ENCODE results near the gene CUX1. TPM values are rescaled to one million over a fixed set of nuclear protein-coding genes. Genes with fewer than 3 reads are reported as not detected.
"Not testable (repeated sequence)": the region's sequence is repeated elsewhere in the genome, so short reads cannot be mapped to it uniquely, and the experiment has no call there.

The CUX1 gene
- total and polyA plus RNA-seq, 10 of the 15 experiments (the other 5 are each of a cell fraction or from before 2014, with no cell fraction given) = 6.1 to 48.6 (median 25.9) TPM

DNA sequence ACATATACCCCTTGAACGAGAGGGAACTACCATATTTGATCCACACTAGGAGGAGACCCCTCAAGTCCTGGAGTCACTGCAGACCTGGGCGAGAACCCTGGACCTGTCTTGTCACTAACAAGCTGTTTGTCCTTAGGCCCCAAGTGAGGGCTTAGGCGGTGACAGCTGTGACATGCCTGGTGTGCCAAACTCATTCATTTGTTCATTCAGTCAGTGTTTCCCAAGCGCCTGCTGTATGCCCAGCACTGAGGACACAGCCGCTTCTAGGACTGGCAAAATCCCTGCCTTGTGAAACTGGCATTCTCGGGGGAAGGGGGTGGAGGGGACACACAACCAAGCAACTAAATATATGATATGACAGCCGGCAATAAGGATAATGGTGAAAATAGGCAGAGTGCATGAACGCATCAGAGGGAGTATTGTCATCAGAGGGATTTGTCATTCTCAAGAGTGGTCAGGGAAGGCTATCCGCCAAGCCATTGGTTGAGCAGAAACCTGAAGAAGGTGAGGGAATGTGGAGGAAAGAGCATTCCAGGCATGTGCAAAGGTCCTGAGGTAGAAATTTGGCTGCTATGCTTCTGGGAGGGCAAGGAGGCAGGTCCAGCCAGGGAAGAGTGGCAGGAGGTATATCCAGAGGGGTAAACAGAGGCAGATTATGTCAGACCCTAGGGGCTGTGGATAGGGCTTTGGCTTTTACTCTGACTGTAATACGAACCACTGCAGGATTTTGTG is 480.2 kb downstream of the CUX1 start (continued):
- no peak for TF ChIP-seq HDAC2 (IDR thresholded peaks at IDR 0.05)

DNA sequence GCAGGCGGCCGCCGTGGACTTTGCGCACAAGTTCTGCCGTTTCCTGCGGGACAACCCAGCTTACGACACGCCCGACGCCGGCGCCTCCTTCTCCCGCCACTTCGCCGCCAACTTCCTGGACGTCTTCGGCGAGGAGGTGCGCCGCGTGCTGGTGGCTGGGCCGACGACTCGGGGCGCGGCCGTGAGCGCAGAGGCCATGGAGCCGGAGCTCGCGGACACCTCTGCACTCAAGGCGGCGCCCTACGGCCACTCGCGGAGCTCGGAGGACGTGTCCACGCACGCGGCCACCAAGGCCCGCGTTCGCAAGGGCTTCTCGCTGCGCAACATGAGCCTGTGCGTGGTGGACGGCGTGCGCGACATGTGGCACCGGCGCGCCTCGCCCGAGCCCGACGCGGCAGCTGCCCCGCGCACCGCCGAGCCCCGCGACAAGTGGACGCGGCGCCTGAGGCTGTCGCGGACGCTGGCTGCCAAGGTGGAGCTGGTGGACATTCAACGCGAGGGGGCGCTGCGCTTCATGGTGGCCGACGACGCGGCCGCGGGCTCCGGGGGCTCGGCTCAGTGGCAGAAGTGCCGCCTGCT is 483.3 kb downstream of the CUX1 start:
- H3K79me2 ChIP-seq (ENCODE audit: control insufficient read depth, insufficient read depth, low read length) = peaks cover 30% of the 10 kb centered on the region

DNA sequence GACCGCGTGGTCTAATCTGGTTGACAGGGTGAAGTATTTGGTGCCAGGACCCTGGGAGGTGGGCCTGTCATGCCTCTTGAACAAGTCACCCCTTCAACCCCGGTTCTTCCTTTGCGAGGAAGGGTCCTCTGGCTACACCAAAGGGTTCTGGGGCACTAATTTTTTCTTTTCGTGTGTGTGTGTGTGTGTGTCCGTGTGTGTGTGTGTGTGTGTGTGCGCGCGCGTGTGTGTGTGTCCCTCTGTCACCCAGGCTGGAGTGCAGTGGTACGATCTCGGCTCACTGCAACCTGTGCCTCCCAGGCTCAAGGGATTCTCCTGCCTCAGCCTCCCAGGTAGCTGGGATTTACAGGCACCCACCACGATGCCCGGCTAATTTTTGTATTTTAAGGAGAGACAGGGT is 483.9 kb downstream of the CUX1 start:
- peaks cover 45% of the 10 kb centered on the region for H3K4me1 ChIP-seq (ENCODE audit: control insufficient read depth, insufficient read depth, low read length)
- ATAC-seq; H2AFZ ChIP-seq (ENCODE audit: control insufficient read depth, low read depth, low read length); BruUV-seq (replicated peaks); H3K9ac ChIP-seq (ENCODE audit: control insufficient read depth, insufficient read depth, low read length); intact Hi-C loops (cut with micrococcal nuclease; ENCODE audit: unreplicated experiment); in situ Hi-C loops (cut with MboI); H3K27ac ChIP-seq (ENCODE audit: control insufficient read depth, insufficient read depth); H3K27me3 ChIP-seq (replicated peaks in 1 of 2; ENCODE audit: control insufficient read depth in 2 of 2, insufficient read depth in 2 of 2, low read length in 1 of 2); H3K4me2 ChIP-seq (ENCODE audit: control insufficient read depth, insufficient read depth); DNase-seq (ENCODE audit: low read depth, low spot score); FAIRE-seq; H4K20me1 ChIP-seq (ENCODE audit: control insufficient read depth, insufficient read depth); H3K9me3 ChIP-seq (replicated peaks; ENCODE audit: control insufficient read depth, insufficient read depth, low read length); RAD21 ChIA-PET (ENCODE audit: unreplicated experiment); H3K4me3 ChIP-seq: not testable (repeated sequence)
- H3K79me2 ChIP-seq (ENCODE audit: control insufficient read depth, insufficient read depth, low read length) = peaks cover 24% of the 10 kb centered on the region
- ChIA-PET CTCF (interaction anchor here (1.3 kb wide), 1 partner anchor 13 kb away, joined by 4 read pairs; no protein-coding TSS in a partner anchor), SMC1A (ENCODE audit: uncharacterized antibody, unreplicated experiment) (interaction anchor here (7.0 kb wide), 1 partner anchor 12 kb away, joined by 91 read pairs; the partner anchor contains the start of gene SH2B2), POLR2A (interaction anchor here (0.6 to 1.6 kb wide), 3 partner anchors 9 to 280 kb away, joined by 3 to 7 read pairs (median 6); no protein-coding TSS in a partner anchor)
- WGBS (ENCODE audit: insufficient coverage, insufficient replicate concordance, low lambda C conversion rate, missing lambda C conversion rate) = 100% methylated on average over 13 of the region's 14 CpGs
- peaks cover 3 to 10% of the 10 kb centered on the region in 2 experiments for H3K36me3 ChIP-seq (ENCODE audit: control insufficient read depth in 2 of 2, insufficient read depth in 2 of 2, low read length in 1 of 2)

More for the DNA sequence above, 483.3 kb downstream of the CUX1 start:
- H3K27me3 ChIP-seq (replicated peaks in 1 of 2; ENCODE audit: control insufficient read depth in 2 of 2, insufficient read depth in 2 of 2, low read length in 1 of 2) = no peaks in the 10 kb centered on the region
- DNase-seq (ENCODE audit: low read depth, low spot score) (no peak), ATAC-seq (no peak), FAIRE-seq (no peak)
- H3K4me2 ChIP-seq (ENCODE audit: control insufficient read depth, insufficient read depth) = no peak overlapping the region
- in situ Hi-C loops (cut with MboI) = no loop called here
- SMC1A ChIA-PET (ENCODE audit: uncharacterized antibody, unreplicated experiment) = no interaction called here
- H3K4me1 ChIP-seq (ENCODE audit: control insufficient read depth, insufficient read depth, low read length) = peaks cover 45% of the 10 kb centered on the region
- no peak overlapping the region for H2AFZ ChIP-seq (ENCODE audit: control insufficient read depth, low read depth, low read length)
- RAD21 ChIA-PET (ENCODE audit: unreplicated experiment) = no interaction called here
- CTCF ChIA-PET = interaction anchor here (1.3 kb wide), 1 partner anchor 13 kb away, joined by 4 read pairs; no protein-coding TSS in a partner anchor
- H3K9me3 ChIP-seq (replicated peaks; ENCODE audit: control insufficient read depth, insufficient read depth, low read length) = peaks cover 2% of the 10 kb centered on the region; the same call in 2 of the 3 replicates
- TF ChIP-seq POLR2A (IDR thresholded peaks at IDR 0.05; ENCODE audit: low read depth, low read length) = 0 out of 2 replicates have a peak, but pooled peaks have one; percentile 19
- no peak for TF ChIP-seq SREBF1 (IDR thresholded peaks at IDR 0.05; ENCODE audit: low read length)
- H3K27ac ChIP-seq (ENCODE audit: control insufficient read depth, insufficient read depth) = no peak overlapping the region
- no peaks in the 10 kb centered on the region; the same call in 1 of the 2 replicates for H4K20me1 ChIP-seq (ENCODE audit: control insufficient read depth, insufficient read depth)
- peaks cover 3 to 13% of the 10 kb centered on the region in 2 experiments for H3K36me3 ChIP-seq (ENCODE audit: control insufficient read depth in 2 of 2, insufficient read depth in 2 of 2, low read length in 1 of 2)
- intact Hi-C loops (cut with micrococcal nuclease; ENCODE audit: unreplicated experiment) = no loop called here
- POLR2A ChIA-PET = no interaction called here
- 96% methylated on average over 56 of the region's 84 CpGs for WGBS (ENCODE audit: insufficient coverage, insufficient replicate concordance, low lambda C conversion rate, missing lambda C conversion rate)
- no peak overlapping the region for H3K9ac ChIP-seq (ENCODE audit: control insufficient read depth, insufficient read depth, low read length)
- no TSS peak for BruUV-seq (replicated peaks)
- H3K4me3 ChIP-seq = no peak overlapping the region
